Esophagus muscularis mucosa (tissue), 4 donors: ENCODE measurements around the gene TRAPPC14.

Source experiments
- CTCF ChIP-seq, 3 experiments: fragments of 200-600 bp in 2 of 3; fragments of 450-650 bp in 1 of 3; sonication (generic) in 2 of 3; IDR thresholded peaks; one replicate each; pipeline ENCODE4 v1.5.1; 2017 to 2019; ENCODE audit warnings: antibody characterized with exemption in 3 of 3, mild to moderate bottlenecking in 2 of 3, moderate library complexity in 1 of 3
- EP300 ChIP-seq: sonication (generic); formaldehyde crosslinking; IDR thresholded peaks from one replicate; pipeline ENCODE4 v1.6.1; 2017; ENCODE audit warnings: antibody characterized with exemption
- POLR2A ChIP-seq: fragments of 450-650 bp; IDR thresholded peaks from one replicate; pipeline ENCODE4 v1.6.1; 2017; ENCODE audit warnings: antibody characterized with exemption, moderate library complexity, mild to moderate bottlenecking, low read depth
- POLR2AphosphoS5 ChIP-seq, 2 donors: sonication (generic); formaldehyde crosslinking; IDR thresholded peaks; one replicate each; pipeline ENCODE4 v1.6.1; 2017; ENCODE audit warnings: antibody characterized with exemption in 2 of 2

DNA sequence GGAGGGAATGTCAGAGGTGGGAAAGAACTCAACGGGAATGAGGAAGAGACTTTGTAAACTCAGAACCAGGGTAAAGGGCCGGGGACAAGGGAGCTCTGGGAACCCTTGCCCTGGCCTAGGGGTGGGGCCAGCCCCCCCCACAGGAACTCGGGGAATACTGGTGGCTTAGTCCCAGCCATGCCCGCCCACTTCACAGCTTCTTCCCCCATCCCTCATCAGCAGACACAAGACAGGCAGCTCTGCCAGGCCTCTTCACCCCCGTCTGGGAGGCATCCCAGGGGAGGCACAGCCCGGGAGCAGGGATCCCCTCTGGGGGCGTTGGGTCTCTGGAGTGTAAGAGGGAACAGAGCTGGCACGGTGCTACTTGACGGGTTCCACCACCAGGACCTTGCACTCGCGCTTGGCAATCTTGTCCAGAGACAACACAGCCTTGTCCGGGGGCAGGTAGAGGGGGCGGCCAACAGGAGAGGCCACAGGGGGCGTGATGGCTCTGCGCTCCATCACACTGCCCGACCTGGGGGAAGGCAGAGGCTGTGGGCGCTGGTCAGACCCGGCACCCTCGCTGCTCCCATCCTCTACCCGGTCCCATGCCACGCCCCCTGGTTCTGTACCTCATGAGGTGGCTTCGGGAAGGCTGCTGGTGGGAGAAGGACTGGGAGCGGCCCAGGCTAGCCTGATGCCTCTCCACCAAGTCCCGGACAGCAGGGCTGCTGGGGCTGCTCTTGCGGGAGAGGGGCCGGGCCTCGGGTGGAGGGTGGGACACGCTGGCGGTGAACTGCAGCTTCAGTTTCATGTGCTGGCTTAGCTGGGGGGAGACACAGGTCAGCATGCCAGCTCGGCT is 3.7 kb downstream of the TRAPPC14 start:
- TF ChIP-seq CTCF (IDR thresholded peaks at IDR 0.05) = no peak
- no peak for TF ChIP-seq POLR2A
- no peak for TF ChIP-seq POLR2AphosphoS5 (IDR thresholded peaks at IDR 0.05)
- TF ChIP-seq EP300 = no peak
